Measurements from ENCODE around the gene ATAD3A.

DNA sequence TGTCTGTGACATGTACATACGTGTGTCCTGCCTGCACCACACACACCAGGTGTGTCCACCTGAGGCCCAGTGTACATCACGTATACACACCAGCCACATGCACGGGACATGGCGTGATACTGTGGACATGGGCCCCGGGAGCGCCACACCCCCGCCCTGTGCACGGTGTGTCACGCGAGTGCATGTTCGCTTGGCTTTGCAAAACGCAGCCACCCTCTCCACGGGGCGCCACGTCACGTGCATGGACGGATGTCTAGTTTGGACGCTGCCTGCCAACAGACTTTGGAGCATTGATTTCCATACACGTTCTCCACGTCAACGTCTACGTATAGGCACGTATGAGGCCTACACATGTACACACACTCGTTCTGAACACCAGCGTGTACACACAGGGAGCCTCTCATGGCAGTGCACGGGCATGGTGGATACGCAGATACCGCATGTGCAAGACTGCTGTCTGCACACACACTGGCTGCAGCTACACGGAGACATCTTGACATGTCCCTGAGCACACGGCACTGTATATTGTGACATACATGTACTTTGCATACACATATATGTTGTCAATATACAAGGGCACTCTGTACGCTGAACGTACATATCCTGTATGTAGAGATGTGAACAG, 25.8 kb downstream of the ATAD3A start:
- TF ChIP-seq POLR2AphosphoS5 (IDR thresholded peaks at IDR 0.05; ENCODE audit: insufficient read depth in 1 of 2, low read depth in 1 of 2) (no peak), POLR2A (IDR thresholded peaks at IDR 0.05) (no peak)
- TF ChIP-seq, protein P1, sequence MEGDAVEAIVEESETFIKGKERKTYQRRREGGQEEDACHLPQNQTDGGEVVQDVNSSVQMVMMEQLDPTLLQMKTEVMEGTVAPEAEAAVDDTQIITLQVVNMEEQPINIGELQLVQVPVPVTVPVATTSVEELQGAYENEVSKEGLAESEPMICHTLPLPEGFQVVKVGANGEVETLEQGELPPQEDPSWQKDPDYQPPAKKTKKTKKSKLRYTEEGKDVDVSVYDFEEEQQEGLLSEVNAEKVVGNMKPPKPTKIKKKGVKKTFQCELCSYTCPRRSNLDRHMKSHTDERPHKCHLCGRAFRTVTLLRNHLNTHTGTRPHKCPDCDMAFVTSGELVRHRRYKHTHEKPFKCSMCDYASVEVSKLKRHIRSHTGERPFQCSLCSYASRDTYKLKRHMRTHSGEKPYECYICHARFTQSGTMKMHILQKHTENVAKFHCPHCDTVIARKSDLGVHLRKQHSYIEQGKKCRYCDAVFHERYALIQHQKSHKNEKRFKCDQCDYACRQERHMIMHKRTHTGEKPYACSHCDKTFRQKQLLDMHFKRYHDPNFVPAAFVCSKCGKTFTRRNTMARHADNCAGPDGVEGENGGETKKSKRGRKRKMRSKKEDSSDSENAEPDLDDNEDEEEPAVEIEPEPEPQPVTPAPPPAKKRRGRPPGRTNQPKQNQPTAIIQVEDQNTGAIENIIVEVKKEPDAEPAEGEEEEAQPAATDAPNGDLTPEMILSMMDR (IDR thresholded peaks at IDR 0.05), result no peak

All from vagina (tissue), 2 donors.